Suppressor macrophage (primary cell): Measurements from ENCODE around the gene APC.
"Not testable (repeated sequence)": the region's sequence is repeated elsewhere in the genome, so short reads cannot be mapped to it uniquely, and the experiment has no call there.

ENCODE experiments used
- DNase-seq, 4 experiments: peaks; one replicate each; pipeline ENCODE4 v3.0.0-alpha.2; 2020 to 2022

APC gene

DNA sequence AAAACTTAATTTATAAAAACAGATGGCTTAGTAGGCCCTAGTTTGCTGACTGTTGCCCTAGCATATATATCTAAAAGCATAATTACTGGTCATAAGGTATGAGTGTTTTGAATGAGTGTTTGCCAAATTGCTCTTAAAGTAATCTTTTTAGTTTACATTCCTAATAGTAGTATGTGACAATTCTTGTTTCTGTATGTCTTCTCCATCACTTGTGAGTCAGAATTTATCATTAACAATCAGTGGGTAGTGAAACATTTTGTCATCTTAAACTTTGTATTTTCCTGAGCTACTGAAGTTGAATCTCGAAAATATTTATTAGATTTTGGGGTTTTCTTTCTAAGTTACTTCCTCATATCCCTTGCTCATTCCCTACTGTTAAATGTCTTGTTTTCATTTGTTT, 49.6 kb downstream of the APC start:
- DNase-seq: no peak

GRCh38 chr5:112787896-112788295, 50.2 kb downstream of the APC start:
- DNase-seq: no peak

GRCh38 chr5:112793201-112793600, 55.5 kb downstream of the APC start:
- DNase-seq: no peak

DNA sequence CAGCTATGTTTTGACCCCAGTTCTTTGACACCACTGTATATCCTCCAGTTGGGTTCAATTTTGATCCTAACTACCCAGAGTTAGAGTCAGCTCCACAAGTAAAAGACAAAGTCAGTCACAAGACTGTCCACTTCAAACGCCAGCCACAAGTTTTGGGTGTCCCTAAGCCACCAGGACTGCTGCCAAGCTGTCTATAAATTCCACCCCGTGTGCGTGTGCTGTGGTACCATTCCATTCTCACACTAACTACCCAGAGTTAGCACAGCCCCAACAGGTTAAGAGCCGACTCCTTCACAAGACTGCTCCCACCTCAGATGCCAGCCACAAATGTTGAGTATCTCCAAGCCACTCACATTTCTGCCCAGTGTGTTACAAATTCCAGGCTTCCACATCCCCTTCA, 56.7 kb downstream of the APC start:
- DNase-seq: no peak

DNA sequence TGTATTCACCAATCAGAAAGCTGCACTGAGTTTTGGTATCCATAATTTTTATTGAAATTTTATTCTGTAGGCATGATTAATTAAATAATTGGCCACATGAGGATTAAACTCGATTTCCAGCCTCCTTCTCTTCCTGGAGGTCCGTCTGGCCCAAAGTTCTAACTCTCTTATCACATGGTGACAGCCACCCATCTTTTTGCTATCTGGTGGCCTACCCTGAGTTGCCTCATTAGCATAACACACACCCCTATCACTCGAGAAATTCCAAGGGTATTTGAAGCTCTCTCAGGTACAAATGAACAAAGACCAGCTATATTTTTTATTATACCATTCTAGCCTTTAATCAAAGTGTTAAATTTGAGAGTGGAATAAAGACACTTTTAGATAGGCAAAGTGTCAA, 57.7 kb downstream of the APC start:
- DNase-seq: no peak

DNA sequence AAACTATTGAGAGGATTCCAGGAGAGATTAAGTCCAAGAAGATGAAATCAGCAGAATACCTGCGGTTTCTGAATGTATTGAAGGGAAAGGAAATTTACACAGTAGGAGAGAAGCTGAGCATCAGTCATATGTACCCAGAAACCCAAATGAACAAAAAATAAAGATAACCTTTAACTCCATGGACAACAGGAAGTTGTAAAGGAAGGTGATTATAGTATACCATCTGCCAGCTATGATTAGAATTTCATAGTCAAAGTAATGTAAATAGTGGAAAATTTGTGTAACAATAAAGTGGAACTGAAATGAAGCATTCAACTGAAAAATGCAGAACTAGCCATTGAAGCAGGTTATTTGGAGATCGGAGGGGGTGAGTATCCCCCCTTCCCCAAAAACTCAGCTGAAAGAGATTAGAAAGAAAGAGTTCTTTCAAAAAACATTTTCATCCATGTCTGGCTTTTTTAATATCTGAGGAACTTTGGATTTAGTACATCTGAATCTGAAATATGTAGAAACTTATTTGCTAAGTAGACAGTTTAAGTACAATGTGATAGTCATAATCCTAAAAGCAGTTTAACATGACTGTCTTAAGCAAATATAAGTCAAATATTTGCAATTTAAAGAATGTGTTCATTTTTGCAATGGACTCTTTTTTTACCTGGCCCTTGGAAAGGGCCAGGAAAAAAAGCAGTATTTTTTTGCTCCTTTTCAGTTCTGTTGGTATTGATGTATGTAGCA, 58.4 kb downstream of the APC start:
- DNase-seq: peak in 2 of 4 experiments; percentile 10 to 15

GRCh38 chr5:112799661-112800060, 62.0 kb downstream of the APC start:
- DNase-seq: no peak

- no peak for DNase-seq
Measured at GRCh38 chr5:112800891-112801290, 63.2 kb downstream of the APC start.

DNA sequence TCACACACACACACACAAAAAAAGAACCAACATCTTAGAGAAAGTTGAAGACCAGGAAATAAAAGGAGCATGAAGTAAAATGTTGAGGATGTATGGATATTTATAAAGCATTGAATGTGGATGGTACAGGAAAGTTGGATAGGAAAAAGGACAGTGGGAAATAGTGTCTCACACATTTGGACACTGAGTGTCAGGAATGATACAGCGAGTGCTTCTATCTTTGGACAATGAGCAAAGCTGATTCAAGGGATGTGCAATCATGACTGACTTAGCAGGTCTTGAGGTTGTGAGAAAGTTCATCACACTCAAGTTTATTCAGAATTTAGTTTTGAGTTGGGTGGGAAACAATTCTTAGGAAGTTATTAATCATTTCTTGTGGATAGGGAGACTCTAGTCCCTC, 73.3 kb downstream of the APC start:
- no peak for DNase-seq

GRCh38 chr5:112812549-112812948, 74.9 kb downstream of the APC start:
- no peak for DNase-seq

- no peak for DNase-seq
Measured at GRCh38 chr5:112820246-112820645, 82.6 kb downstream of the APC start.

DNA sequence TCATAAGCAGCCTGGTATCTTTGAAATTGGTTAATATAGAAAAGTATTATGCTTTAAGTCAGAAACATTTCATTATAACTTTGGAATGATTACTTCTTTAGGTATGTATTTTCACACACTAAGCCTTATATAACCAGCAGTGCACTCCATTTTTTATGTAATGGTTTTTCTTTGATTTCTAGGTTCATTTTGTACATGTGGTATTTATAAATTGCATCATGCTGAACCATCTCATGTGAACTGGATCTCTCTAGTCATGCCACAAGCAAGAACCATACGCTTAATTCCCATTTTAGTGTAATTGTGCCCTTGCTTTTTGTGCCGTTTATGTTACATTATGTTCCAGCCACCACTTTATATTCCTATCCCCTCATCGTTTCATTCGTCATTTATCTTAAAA, 84.8 kb downstream of the APC start:
- no peak for DNase-seq

GRCh38 chr5:112823181-112823580, 85.5 kb downstream of the APC start:
- DNase-seq: no peak

DNA sequence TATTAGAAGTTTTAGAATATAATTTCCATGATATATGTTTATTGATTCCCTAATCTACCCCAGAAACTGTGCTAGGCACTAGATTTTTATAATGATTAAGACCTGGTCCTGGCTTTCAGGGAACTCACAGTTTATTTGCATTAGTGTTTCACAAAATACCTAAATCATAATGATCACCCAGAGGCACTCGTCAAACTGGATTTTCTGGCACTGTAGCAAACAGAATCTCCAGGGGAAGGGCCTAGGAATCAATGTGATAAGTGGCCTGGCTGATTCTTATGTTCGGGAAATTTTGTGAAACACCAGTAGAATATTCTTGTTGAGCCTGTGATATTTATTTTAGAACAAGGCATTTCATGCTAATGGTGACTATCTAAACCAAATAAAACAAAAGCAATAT, 86.0 kb downstream of the APC start:
- no peak for DNase-seq

DNA sequence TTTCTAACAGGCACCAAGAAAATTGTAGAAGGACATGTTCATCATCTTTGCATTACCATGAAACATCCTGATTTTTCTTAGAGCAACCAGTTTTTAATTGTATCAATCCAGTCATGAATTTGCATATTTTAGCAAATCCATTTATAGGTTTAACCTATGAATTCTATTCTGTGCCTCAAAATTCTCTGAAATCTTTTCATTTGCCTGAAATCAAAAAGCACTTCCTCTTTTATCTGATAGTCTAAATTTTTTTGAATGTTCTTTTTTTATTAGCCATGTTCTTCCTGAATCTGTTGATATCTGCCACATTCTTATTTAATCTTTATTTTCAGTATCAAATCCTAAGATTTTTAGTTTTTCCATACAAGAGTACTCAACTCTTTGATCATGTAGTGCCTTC, 86.5 kb downstream of the APC start:
- no peak for DNase-seq

DNA sequence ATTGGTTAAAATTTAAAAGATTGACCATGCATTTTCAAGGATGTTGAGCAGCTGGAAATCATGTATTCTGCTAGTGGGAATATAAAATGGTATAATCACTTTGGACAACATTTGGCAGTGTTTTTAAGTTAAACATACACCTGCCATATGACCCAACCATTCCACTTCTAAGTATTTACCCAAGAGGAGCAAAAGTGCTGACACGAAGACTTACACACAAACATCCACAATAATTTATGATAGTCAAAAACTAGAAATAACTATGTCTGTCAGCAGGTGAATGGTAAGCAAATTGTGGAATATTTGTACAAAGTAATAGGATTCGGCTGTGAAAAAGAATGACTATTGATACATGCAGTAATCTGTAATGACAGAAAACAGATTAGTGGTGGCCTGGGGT, 92.7 kb downstream of the APC start:
- no peak for DNase-seq

GRCh38 chr5:112833971-112834370, 96.3 kb downstream of the APC start:
- DNase-seq: no peak

DNA sequence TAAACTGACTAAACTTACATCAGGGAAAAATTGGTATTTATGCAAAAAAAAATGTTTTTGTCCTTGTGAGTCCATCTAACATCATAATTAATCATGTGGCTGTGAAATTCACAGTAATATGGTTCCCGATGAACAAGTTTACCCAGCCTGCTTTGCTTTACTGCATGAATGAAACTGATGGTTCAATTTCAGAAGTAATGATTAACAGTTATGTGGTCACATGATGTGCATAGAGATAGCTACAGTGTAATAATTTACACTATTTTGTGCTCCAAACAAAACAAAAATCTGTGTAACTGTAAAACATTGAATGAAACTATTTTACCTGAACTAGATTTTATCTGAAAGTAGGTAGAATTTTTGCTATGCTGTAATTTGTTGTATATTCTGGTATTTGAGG, 106.8 kb downstream of the APC start:
- DNase-seq: no peak

- DNase-seq: no peak
Measured at GRCh38 chr5:112846556-112846955, 108.9 kb downstream of the APC start.

DNA sequence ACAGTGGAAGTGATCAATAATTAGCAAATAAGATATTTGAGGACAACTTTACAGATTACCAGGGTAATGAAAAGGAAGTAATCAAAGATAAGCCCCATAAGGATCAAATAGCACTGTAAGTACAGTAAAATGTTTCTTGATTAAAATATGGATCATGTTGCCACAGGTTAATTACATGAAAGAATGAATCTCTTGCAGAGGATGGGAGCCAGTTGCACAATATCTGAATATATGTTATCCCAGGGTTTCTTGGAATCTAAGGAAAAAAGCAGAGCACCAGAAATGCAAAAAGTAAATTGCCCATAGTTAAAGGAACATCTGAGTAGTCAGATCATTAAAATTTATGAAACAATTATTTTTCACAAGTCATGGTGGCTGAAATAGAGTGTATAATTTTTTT, 109.6 kb downstream of the APC start:
- no peak for DNase-seq

GRCh38 chr5:112848116-112848811, 110.6 kb downstream of the APC start:
- peak; percentile 42 to 81 (median 66) for DNase-seq

DNA sequence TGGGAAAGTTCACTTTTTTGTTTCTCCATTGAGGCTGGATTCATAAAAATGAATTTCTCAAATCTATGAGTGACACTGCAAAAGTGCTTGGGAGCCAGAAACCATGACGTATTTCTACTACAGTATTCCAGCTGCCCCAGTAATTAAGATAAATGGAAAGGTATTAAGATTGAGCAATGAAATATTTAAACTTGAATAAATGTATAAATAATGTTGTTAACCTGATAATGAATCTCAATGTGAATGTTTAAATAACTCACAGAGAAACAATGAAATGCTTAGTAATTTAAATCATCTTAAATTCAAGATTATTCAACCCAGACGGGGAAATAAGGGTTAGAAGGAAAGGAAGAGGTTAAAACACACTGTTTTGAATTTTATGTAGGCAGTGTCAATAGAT, 112.2 kb downstream of the APC start:
- no peak for DNase-seq

DNA sequence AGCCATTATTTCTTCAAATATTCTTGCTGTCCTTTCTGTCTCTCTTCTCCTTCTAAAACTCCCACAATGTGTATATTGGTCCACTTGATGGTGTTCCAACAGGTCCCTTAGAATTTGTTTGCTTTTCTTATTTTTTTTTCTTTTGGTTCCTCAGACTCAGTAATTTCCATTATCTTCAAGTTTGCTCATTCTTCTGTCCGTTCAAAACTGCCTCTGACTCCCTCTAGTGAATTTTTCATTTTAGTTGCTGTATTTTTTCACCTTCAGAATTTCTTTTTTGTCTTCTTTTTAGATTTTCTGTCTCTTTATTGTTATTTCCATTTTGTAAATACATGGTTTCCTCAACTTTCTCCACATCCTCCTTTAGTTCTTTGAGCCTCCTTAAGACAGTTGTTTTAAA, 117.0 kb downstream of the APC start:
- no peak for DNase-seq

DNA sequence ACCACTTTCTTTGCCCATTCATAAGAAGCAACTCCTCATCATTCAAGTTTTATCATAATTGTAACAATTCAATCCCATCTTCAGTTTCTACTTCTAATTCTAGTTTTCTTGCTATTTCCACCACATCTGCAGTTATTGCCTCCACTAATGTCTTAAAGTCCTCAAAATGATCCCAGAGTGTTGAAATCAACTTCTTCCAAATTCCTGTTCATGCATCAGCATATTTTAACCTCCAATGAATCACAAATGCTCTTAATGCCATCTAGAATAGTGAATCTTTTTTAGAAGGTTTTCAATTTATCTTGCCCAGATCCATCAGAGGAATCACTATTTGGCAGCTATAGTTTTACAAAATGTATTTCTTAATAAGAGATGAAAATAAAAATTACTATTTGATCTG, 120.2 kb downstream of the APC start:
- no peak for DNase-seq

DNA sequence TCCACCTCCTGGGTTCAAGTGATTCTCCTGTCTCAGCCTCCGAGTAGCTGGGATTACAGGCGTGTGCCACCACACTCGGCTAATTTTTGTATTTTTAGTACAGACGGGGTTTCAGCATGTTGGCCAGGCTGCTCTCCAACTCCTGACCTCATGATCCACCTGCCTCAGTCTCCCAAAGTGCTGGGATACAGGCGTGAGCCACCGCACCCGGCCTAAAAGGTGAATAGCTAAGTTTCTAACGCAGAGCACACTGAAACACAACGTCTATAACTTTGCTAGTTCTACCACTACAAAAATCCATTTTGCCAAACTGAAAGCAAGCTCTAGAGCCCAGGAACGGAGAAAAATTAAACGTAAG, 122.9 kb downstream of the APC start:
- DNase-seq: not testable (repeated sequence)
